SU-DHL-6 (cell line): ENCODE results near the gene CD180.

Experiments
- H2AFZ ChIP-seq: fragments of 200-600 bp; sonication (generic); 2 replicates; pipeline ENCODE4 v1.6.1; 2014; ENCODE audit warnings: low read depth, mild to moderate bottlenecking, moderate library complexity, mixed read lengths, antibody characterized with exemption, low read length; ENCODE audit not compliant: severe bottlenecking
- H3F3A ChIP-seq: fragments of 200-600 bp; shearing (Covaris generic); 2 replicates; pipeline ENCODE4 v1.6.0; 2016; ENCODE audit warnings: antibody characterized with exemption, mild to moderate bottlenecking; ENCODE audit not compliant: insufficient read depth
- H3K27ac ChIP-seq: fragments of 200-600 bp; sonication (generic); 2 replicates; pipeline ENCODE4 v1.5.1; 2016; ENCODE audit warnings: low read depth, mild to moderate bottlenecking, low read length, moderate library complexity, mixed read lengths
- H3K27me3 ChIP-seq: fragments of 200-600 bp; sonication (generic), shearing (Covaris generic); 2 replicates; pipeline ENCODE4 v1.6.0; 2014; ENCODE audit warnings: mild to moderate bottlenecking, low read length
- H3K36me3 ChIP-seq: fragments of 200-600 bp; sonication (generic); 2 replicates; pipeline ENCODE4 v1.6.1; 2014; ENCODE audit warnings: mild to moderate bottlenecking, low read length, mixed read lengths
- H3K4me2 ChIP-seq: fragments of 300-600, 200-600 bp; shearing (Covaris generic), sonication (generic); 2 replicates; pipeline ENCODE4 v1.6.0; 2014; ENCODE audit warnings: low read length, low read depth, mild to moderate bottlenecking; ENCODE audit not compliant: poor library complexity, severe bottlenecking
- H3K4me3 ChIP-seq: fragments of 200-600 bp; sonication (generic); 2 replicates; pipeline ENCODE4 v1.5.1; 2014; ENCODE audit warnings: antibody characterized with exemption, low read length, mild to moderate bottlenecking, mixed read lengths; ENCODE audit not compliant: insufficient read depth, poor library complexity, severe bottlenecking
- H3K79me2 ChIP-seq: fragments of 200-600 bp; sonication (generic); 2 replicates; pipeline ENCODE4 v1.6.1; 2014; ENCODE audit warnings: mild to moderate bottlenecking, low read length, moderate library complexity; ENCODE audit not compliant: insufficient read depth
- H3K9ac ChIP-seq: fragments of 200-600 bp; sonication (generic); 2 replicates; pipeline ENCODE4 v1.7.0; 2014; ENCODE audit warnings: mild to moderate bottlenecking, low read length
- H3K9me2 ChIP-seq: fragments of 200-600 bp; sonication (generic); replicated peaks from 2 replicates; pipeline ENCODE4 v1.6.1; 2014; ENCODE audit warnings: low read length; ENCODE audit not compliant: insufficient read depth
- H3K9me3 ChIP-seq: fragments of 200-600 bp; sonication (generic); 2 replicates; pipeline ENCODE4 v1.6.1; 2014; ENCODE audit warnings: low read length, mixed read lengths; ENCODE audit not compliant: insufficient read depth
- H4K20me1 ChIP-seq: fragments of 200-600 bp; sonication (generic); 2 replicates; pipeline ENCODE4 v1.6.1; 2014; ENCODE audit warnings: low read depth, mild to moderate bottlenecking, antibody characterized with exemption, low read length, moderate library complexity, mixed read lengths
- CTCF ChIP-seq: fragments of 200-600 bp; sonication (generic); IDR thresholded peaks from one replicate; pipeline ENCODE4 v1.5.1; 2017; ENCODE audit warnings: antibody characterized with exemption, mild to moderate bottlenecking, low read length, moderate library complexity; ENCODE audit not compliant: insufficient read depth, poor library complexity, severe bottlenecking
- EZH2phosphoT487 ChIP-seq: fragments of 200-600 bp; sonication (generic), shearing (Covaris generic); conservative IDR thresholded peaks from 2 replicates; pipeline ENCODE4 v1.6.1; 2018; ENCODE audit warnings: mild to moderate bottlenecking, antibody characterized with exemption, low read length, moderate library complexity, mixed read lengths

The CD180 gene

GRCh38 chr5:67189931-67190330, 6.7 kb downstream of the CD180 start:
- H3K27ac ChIP-seq, result no peak overlapping the region
- H3K4me2 ChIP-seq, result peak overlapping the region; percentile 27
- H3K79me2 ChIP-seq, result peaks cover 24% of the 10 kb centered on the region
- no peak overlapping the region for H3K9ac ChIP-seq
- H3K9me3 ChIP-seq, result no peaks in the 10 kb centered on the region
- no peaks in the 10 kb centered on the region for H4K20me1 ChIP-seq
- H3K36me3 ChIP-seq, result peaks cover 3% of the 10 kb centered on the region; the same call in 1 of the 2 replicates
- no peaks in the 10 kb centered on the region for H3F3A ChIP-seq
- H2AFZ ChIP-seq, result no peak overlapping the region
- no peak overlapping the region for H3K4me3 ChIP-seq
- no peaks in the 10 kb centered on the region for H3K27me3 ChIP-seq
- no peaks in the 10 kb centered on the region for H3K9me2 ChIP-seq
- TF ChIP-seq EZH2phosphoT487, result no peak
- TF ChIP-seq CTCF, result no peak

- H4K20me1 ChIP-seq, result no peaks in the 10 kb centered on the region
- peak overlapping the region; percentile 20 for H2AFZ ChIP-seq
- TF ChIP-seq EZH2phosphoT487, result no peak
- H3F3A ChIP-seq, result no peaks in the 10 kb centered on the region
- peak overlapping the region; percentile 27 for H3K4me2 ChIP-seq
- H3K79me2 ChIP-seq, result peaks cover 17% of the 10 kb centered on the region
- H3K27me3 ChIP-seq, result no peaks in the 10 kb centered on the region
- H3K27ac ChIP-seq, result peak overlapping the region; percentile 16; the same call in 1 of the 2 replicates
- 0 out of 2 replicates have a peak overlapping the region, but pooled peaks have one; percentile 11 for H3K9ac ChIP-seq
- H3K36me3 ChIP-seq, result peaks cover 3% of the 10 kb centered on the region; the same call in 1 of the 2 replicates
- H3K9me2 ChIP-seq, result no peaks in the 10 kb centered on the region
- no peak overlapping the region for H3K4me3 ChIP-seq
- no peaks in the 10 kb centered on the region for H3K9me3 ChIP-seq
These were observed 7.6 kb downstream of the CD180 start for GRCh38 chr5:67189079-67189354.

GRCh38 chr5:67188274-67189078, 8.1 kb downstream of the CD180 start:
- Histone ChIP-seq H3K9ac (no peak overlapping the region), H3K4me3 (no peak overlapping the region), H2AFZ (no peak overlapping the region), H3K27ac (peak overlapping the region; percentile 36), H3K79me2 (peaks cover 13% of the 10 kb centered on the region), H3K4me2 (peak overlapping the region; percentile 27), H3K36me3 (peaks cover 3% of the 10 kb centered on the region; the same call in 1 of the 2 replicates), H3K9me3 (no peaks in the 10 kb centered on the region), H4K20me1 (no peaks in the 10 kb centered on the region), H3K27me3 (no peaks in the 10 kb centered on the region), H3K9me2 (no peaks in the 10 kb centered on the region), H3F3A (no peaks in the 10 kb centered on the region)
- TF ChIP-seq CTCF (no peak), EZH2phosphoT487 (no peak)
